NCI-H2196 (cell line): ENCODE measurements around the gene AZGP1.
"Not testable (repeated sequence)": the region's sequence is repeated elsewhere in the genome, so short reads cannot be mapped to it uniquely, and the experiment has no call there.

ENCODE experiments used
- DNase-seq: peaks from one replicate; lab custom pipeline; 2025; ENCODE audit not compliant: unreplicated experiment; lab: John Stamatoyannopoulos, UW

AZGP1 gene

DNA sequence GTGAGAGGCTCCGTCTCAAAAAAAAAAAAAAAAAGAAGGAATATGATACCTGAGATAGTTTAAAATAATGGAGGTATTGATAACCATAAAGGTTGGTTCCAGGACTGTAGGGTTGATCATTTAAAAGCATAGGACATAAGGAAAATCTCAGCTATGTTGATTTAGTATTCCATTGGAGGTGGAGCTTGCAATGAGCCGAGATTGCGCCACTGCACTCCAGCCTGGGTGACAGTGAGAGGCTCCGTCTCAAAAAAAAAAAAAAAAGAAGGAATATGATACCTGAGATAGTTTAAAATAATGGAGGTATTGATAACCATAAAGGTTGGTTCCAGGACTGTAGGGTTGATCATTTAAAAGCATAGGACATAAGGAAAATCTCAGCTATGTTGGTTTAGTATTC lies 23.2 kb downstream of the AZGP1 start:
- DNase-seq = not testable (repeated sequence)

DNA sequence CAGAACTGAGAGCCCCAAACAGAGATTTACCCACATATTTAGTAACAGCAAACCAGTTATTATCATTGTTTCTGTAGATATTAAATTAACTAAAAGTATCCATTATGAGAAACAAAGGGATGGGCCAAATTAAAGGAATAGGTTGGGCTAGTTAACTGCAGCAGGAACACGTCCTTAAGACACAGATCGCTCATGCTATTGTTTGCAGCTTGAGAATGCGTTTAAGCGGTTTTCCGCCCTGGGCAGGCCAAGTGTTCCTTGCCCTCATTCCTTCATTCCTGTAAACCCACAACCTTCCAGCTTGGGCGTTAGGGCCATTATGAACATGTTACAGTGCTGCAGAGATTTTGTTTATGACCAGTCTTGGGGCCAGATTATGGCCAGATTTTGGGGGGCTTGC lies 25.0 kb downstream of the AZGP1 start:
- not testable (repeated sequence) for DNase-seq

DNA sequence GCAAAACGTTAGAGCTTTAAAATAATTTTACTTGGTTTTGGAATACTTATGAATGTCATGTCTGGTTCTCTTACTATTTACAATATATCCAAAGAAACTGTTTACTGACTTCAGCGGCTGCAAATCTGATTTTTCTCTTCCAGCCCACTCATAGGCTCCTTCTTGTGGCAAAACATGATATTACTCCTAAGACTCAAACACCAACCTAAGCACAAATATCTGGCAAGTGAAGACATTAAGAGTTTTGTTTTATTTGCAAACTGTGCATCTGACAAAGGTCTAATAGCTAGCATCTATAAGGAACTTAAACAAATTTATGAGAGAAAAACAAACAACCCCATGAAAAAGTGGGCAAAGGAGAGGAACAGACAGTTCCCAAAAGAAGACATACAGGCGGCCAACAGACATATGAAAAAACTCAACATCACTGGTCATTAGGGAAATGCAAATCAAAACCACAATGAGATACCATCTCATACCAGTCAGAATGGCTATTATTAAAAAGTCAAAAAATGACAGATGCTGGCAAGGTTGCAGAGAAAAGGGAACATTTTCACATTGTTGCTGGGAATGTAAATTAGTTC lies 26.1 kb downstream of the AZGP1 start:
- no peak for DNase-seq

DNA sequence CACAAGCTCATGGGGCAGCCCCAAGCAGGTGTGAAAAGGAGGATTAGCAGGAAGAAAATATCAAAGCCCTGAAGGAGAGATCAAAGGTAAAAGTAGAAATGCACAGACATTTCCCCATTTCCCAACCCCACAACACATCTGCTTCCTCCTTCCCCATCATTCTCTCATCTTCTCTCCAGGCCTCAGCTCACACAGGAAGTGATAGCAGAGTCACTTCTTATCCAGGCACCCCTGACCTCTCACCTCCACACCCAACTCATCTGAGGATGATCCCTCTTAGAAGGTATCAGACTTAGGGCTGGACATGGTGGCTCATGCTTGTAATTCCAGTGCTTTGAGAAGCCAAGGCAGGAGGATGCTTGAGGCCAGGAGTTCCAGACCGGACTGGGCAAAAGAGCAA lies 28.2 kb downstream of the AZGP1 start:
- no peak for DNase-seq

DNA sequence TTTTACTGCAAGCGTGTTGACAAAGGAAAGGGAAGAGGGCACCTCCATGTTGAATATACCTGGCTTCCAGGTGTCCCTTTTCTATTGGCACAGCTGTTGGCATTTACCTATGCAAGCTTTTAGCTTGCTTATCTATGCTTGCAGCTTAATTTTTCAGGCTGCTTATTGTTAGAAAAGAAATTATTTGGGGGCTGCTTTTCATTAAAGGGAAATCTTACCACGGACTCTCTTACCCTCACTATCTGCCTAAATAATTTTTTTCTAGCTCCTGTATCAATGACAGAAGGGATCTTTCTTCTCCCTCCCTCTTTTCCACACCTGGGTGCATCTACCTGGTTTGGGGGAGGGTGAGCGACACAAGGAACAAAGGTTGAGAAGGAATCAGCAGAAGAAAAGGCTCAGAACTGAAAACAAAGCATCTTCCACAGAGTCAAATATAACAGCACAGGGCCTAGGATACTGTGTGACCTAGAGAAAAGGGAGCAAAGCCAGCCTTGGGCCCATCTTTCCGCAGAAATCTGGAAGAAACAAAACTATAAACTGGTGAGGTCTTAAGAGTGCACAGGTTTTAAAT lies 31.2 kb downstream of the AZGP1 start:
- no peak for DNase-seq

DNA sequence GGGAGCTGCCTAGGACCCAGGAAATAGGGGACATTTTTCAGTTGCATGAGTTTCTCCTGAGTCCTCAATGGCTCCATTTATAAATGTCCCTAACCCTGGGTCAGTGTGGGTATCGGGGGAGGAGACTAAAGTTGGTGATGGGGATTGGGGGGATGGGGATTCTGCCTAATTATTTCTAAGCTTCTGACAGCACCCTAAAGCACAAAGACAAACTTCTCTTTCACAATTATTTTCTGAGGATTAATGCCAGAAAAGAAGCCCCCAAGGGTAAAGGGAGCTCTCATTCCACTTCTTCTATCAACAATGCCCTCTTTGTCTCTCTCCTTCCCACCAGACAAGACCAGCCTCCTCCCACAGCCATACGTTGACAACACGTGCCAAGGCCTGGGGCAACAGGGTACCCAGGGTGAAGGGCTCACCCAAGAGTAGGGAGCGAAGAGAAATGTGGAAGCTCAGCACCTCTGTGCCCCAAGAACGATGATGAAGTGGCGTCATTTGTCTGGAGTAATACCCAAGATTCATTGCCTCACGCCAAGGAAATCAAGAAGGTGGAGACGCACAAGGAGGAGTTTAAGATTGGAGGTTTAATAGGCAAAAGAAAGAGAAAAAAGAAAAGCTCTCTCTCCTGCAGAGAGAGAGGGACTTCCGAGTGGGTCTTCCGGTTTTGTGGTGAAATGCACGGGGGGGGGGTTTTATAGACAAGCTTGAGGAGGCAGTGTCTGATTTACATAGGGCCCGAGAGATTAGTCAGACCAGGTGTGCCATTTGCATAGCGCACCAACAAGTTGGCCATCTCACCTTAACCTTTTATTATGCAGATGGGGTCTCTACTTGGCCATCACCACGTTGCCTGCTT lies 32.0 kb downstream of the AZGP1 start:
- DNase-seq = no peak

DNA sequence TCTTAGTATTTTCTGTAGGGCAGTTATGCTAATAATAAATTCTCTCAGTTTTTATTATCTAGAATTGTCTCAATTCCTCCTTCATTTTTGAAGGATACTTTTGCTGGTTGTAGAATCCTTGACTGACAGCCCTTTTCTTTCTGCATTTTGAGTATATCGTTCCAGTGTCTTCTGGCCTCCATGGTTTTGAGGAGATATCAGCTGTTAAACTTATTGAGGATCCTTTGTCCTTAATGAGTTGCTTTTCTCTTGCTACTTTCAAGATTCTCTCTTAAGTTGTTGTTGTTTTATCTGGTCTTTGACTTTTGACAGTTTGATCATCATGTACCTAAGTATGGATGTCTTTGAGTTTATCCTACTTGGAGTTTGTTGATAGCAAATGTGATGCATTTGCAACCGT lies 37.5 kb downstream of the AZGP1 start:
- DNase-seq = no peak

DNA sequence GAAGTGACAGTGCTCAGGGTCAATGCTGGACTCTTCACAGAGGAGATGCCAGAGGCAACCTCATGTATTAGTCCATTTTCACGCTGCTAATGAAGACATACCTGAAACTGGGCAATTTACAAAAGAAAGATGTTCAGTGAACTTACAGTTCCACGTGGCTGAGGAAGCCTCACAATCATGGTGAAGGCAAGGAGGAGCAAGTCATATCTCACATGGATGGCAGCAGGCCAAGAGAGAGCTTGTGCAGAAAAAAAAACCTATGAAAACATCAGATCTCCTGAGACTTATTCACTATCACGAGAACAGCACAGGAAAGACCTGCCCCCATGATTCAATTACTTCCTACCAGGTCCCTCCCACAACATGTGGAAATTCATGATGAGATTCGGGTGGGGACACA lies 40.8 kb downstream of the AZGP1 start:
- not testable (repeated sequence) for DNase-seq

DNA sequence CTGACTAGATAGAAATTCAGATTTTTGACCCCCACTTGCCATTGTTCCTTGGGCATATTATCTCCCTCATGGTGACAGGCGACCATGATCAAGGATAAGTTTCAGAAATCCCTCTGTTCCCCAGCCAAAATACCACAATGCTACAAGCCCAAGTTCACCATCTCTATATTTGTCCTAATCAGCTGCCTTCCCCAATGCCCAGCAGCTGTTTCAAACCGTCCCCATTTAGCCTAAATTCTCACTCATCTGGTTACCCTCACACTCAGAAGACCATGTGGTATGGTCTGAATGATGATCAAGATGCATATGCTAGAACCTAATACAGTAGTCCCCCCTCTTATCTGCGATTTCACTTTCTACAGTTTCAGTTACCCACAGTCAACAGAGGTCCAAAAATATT lies 45.5 kb downstream of the AZGP1 start:
- no peak for DNase-seq

DNA sequence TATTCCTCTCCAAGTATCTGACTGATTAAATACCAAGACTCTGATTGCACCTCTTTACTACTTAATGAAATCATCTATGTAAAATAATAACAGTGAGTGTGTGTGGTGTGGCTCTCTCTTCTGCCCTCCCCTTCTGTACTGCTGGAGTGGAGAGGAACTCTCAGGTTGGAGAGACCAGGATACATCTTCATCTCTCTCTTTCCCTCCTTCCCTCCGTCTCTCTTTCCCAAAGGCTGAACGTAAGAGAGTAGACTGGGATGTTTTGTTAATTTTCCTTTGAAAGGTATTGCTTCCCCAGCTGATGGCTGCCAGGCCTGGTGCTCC lies 46.1 kb downstream of the AZGP1 start:
- no peak for DNase-seq

DNA sequence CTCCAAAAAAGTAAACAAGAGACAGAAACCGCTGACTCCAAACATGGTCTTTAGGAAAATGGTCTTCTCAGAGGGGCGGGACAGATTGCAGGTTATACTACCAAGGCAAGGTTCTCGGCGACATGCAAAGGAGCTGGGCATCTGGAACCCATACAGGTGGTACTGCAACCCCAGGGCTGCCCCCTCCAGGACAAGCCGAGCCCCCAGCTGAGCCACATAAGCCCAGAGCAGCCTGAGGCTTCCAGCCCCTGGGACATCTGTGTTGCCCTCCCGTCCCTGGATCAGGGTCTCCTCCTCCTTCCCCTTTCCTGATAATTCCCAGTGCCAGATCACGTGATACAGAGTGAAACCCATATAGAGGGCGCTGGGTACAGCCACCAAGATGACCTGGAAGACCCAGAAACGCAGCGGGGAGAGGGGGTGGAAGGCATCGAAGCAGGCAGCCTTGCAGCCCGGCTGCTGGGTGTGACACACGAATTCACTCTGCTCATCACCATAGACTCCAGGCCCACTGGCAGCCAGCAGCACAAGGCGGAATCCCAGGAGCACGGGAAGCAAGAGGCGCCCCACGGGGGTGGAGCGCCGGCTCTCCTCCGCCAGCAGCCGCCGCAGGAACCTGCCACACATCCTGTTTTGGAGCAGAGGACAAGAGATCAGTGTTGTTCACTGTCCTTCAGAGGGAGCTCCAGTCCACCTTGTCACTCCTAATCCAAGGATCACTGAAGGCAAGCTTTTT lies 46.7 kb downstream of the AZGP1 start, which contains the start of gene GJC3:
Gene GJC3 (minus strand): TSS at position 627 of the 736 bp plus-strand sequence. CDS start 0 bp downstream, at position 627.
- peak; percentile 60 for DNase-seq

DNA sequence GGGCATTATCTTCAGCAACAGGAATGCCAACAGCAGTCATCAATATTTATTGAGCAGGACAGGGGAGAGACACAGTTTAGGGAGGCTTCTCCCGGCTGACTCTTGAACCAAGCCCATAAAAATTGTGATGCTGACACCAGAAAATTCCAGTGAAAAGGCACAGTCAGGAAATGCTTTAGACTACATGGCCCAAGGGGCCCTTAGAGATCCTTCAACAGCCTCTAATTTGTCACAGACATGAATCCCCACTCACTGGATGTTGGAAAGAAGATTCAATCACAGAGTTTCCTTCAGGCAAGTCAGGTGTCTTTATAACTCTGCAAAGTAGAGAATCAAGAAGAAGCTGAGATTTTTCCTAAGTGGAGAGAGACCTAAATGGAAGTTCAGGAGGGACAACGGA lies 47.6 kb downstream of the AZGP1 start:
- no peak for DNase-seq

DNA sequence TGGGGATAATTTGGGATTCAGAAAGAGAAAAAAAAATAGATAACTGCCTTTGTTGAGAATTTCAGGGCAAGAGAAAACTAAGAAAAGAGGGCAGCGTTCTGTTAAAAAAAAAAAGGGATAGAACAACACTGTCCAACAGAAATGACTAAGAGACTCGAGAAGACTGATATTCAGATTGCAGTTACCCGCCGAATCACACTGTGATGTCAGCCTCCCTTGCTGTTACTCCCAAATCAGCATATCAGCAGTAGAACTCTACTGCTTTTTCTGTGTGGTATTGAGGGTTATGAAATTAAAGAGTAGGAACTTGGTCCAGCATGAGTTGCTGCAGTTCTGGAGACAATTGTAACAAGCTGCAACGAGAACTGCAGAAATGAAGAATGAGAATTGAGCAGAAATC lies 48.3 kb downstream of the AZGP1 start:
- no peak for DNase-seq

DNA sequence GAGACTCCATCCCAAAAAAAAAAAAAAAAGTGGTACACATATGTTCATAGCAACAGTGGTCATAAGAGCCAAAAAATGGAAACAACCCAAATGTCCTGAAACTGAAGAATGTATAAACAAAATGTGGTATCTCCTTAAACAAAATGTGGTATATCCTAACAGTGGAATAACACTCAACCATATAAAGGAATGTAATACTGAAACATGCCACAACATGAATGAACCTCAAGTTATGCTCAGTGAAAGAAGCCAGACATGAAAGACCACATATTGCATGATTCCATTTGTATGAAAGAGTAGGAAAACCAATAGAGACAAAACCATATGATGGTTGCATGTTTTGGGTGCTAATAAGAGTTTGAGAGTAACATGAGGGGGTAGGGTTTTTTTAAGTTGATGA lies 49.5 kb downstream of the AZGP1 start:
- DNase-seq = no peak

DNA sequence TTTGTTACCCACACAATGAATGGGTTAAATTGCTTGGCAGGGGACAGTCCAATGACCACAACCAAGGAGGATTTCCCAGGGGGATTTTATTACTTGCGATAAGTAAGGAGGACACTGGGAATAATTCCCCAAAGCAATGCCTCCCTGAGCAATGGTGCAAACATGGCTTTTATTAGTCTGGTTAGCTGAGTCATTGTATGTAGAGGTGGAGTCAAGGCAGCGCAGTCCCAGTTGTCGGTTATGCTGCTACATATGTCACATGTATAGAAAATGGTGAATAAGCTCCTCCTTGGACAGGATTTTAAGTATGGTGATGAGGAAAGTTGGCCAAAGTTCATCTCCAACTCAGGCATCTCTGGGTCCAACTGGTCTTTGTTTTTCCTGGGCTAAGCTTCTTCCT lies 52.6 kb downstream of the AZGP1 start:
- no peak for DNase-seq

DNA sequence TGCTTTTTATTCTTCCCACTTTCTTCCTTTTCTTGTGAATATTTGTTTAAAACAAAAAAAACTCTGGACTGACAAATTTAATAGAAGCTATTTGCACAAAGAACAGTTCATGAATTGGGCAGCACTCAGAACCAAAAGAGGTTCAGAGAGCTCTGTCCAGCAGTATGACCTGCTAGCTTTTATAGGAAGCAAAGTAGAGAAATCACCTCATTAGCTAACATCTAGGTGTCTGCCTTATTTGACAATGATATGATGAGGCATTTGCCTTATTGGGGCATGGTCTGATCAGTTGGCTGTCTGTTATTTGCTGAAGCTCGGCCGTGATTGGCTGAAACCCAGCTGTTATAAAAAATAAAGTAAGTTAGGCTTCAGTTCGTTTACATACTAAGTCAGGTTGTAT lies 55.7 kb downstream of the AZGP1 start:
- no peak for DNase-seq

DNA sequence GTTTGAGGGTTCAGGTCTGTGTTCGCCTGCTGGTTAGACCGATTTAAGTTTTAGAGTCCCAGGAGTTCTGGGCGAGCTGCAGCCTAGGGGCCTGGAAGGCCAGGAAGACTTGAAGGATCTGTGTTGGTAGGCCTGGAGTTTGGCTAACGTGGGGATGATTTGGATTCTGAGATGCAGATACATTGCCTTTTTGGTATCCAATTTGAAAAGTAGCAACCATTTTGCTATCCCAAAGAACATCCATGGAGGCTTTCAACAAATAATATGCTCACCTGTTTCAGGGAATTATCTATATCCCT lies 56.1 kb downstream of the AZGP1 start:
- DNase-seq = no peak

DNA sequence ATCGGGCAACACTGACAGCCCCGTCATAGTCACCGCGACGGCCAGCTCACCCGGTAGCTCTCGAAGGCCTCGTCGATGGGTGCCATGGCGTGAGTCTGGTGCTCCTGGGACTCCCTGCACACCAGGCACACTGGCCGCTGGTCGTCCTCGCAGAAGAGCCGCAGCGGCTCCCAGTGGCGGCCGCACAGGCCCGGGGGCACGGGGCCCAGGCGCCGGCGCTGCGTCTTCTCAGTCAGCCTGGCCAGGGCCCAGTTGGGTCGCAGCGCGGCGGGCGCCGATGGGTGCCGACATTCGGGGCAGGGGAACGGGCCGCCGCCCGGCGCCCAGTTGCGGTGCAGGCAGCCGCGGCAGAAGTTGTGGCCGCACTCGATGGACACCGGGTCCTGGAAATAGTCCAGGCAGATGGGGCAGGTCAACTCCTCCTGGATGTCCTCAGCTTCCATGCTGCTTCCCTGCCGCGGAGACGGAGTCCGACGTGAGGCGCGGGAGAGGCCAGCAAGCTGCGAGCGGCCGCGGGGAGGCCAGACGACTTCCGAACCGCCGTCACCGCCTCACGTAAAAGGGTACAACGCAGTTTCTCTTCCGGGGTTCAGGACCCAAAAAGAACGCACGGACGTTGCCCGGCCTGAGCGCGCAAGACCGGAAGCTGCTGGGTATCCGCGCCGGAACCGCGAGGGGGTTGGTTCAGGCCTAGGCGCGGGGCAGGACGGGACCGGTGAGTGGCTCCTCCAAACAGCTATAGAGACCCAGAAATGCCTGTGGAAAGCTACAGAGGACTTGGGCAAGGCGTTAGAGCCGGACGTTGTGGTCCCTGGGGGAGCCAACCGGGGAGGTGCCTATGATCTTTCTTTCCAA lies 56.6 kb downstream of the AZGP1 start, which contains the start of gene TRIM4:
Gene TRIM4 (minus strand): TSS at position 572 of the 855 bp plus-strand sequence. CDS start 129 bp downstream, at position 443.
- DNase-seq = peak; percentile 87
